Upper lobe of left lung (tissue), 6 donors: ENCODE results near the gene RECK. TPM values are rescaled to one million over a fixed set of nuclear protein-coding genes. Genes with fewer than 3 reads are reported as not detected.
A peak's percentile ranks its signal among the peaks of the same experiment; 100 is the strongest.

Experiments
- ATAC-seq, 2 donors: fragments of 200-7000 bp; cut with Tn5 transposase; one replicate each; pipeline ENCODE4 v1.9.1; 2022; ENCODE audit warnings: mild to moderate bottlenecking in 2 of 2, moderate library complexity in 2 of 2; ENCODE audit not compliant: low FRiP score in 2 of 2
- DNase-seq, 2 donors: peaks; one replicate each; pipeline ENCODE4 v3.0.0-alpha.2; 2019 to 2020
- H3K27ac ChIP-seq, 4 donors: fragments of 200-600 bp; sonication (generic); one replicate each; pipeline ENCODE4 v1.5.1; 2016 to 2019
- H3K27me3 ChIP-seq, 4 donors: fragments of 200-600 bp; sonication (generic); one replicate each; pipeline ENCODE4 v1.5.1; 2017 to 2019
- H3K36me3 ChIP-seq, 4 donors: fragments of 200-600 bp; sonication (generic); one replicate each; pipeline ENCODE4 v1.5.1; 2016 to 2019
- H3K4me1 ChIP-seq, 4 donors: fragments of 200-600 bp; sonication (generic); one replicate each; pipeline ENCODE4 v1.5.1; 2018 to 2019
- H3K4me3 ChIP-seq, 4 donors: fragments of 200-600 bp; sonication (generic); one replicate each; pipeline ENCODE4 v1.5.1; 2017 to 2019; ENCODE audit warnings: mild to moderate bottlenecking in 2 of 4, moderate library complexity in 1 of 4
- H3K9me3 ChIP-seq, 4 donors: fragments of 200-600 bp; sonication (generic); one replicate each; pipeline ENCODE4 v1.5.1; 2018 to 2019
- CTCF ChIP-seq, 6 experiments: fragments of 450-650 bp in 4 of 6; fragments of 200-600 bp in 2 of 6; sonication (generic) in 2 of 6; IDR thresholded peaks; one replicate each; pipeline ENCODE4 v1.5.1; 2016 to 2019; ENCODE audit warnings: antibody characterized with exemption in 6 of 6
- EP300 ChIP-seq, 4 donors: sonication (generic); formaldehyde crosslinking; IDR thresholded peaks; one replicate each; pipeline ENCODE4 v1.5.1; 2017; ENCODE audit warnings: antibody characterized with exemption in 4 of 4, control low read depth in 2 of 4
- POLR2A ChIP-seq, 4 donors: fragments of 450-650 bp; IDR thresholded peaks; one replicate each; pipeline ENCODE4 v1.5.1; 2016 to 2017; ENCODE audit warnings: antibody characterized with exemption in 4 of 4, mild to moderate bottlenecking in 2 of 4
- POLR2AphosphoS5 ChIP-seq, 2 donors: sonication (generic); formaldehyde crosslinking; IDR thresholded peaks; one replicate each; pipeline ENCODE4 v1.5.1; 2017; ENCODE audit warnings: antibody characterized with exemption in 2 of 2
- WGBS, 2 donors: methylation state at CpG; one replicate each; pipeline ENCODE4 v1.1.5; 2017 to 2018; 5-methylcytosine and 5-hydroxymethylcytosine counted together
- total RNA-seq, 6 donors: library from RNA; depleted of rRNA in 4 of 6; stranded (reverse); fragments of >200 nt in 4 of 6; gene quantifications; one replicate each; pipeline versions ENCODE4 v1.1.0 to v1.2.1, GENCODE V29; 2016 to 2021
- donor health status: DM: no; HTN: no; CAD: no; lungs with moderate emphysema.
- donor health status: DM: no; HTN: yes; CAD: no; lungs with severe emphysema.

The RECK gene
- total RNA-seq, 6 donors from 2014 or later: 8.4 to 17.6 (median 11.0) TPM

DNA sequence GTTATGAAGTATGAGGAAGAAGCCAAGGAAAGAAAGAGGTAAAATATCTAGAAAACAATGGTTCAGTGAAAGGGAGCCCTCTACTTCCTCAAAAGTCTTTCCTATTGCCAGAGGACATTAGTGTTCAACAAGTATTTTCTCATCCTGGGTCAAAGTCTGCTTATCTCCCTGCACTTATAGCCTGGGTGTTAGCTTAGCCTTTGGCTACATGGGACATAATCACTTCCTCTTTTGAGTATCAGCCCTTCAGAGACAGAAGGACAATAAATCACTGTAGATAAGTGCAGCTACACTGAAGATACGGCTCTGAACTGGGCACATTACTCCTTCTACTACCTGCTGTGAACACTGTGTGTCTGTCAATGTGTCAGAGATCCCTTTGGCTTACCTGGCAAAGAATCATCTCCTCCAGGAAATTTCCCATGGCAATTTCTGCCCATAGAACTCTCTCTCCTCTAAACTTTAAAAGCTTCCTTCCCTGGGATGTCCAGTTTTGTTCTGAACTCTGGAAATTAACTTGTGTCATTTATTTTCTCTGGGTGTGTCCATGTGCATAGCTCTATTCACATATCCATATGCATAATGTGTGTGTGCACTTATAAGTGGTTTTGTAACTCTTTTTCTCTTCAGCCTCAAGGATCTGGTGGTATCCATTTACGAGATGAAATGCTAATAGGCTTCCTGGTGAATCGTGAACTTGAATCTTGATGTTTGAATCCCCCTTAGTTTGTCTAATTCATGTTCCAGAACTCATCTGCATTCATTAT, 30.0 kb upstream of the RECK start:
- H3K4me3 ChIP-seq: no peak overlapping the region
- H3K9me3 ChIP-seq: no peaks in the 10 kb centered on the region
- no peaks in the 10 kb centered on the region for H3K27me3 ChIP-seq
- H3K4me1 ChIP-seq: peaks cover 0 to 5% (median 0%) of the 10 kb centered on the region in 4 donors
- no peaks in the 10 kb centered on the region for H3K36me3 ChIP-seq
- ATAC-seq: no peak
- no peak overlapping the region for H3K27ac ChIP-seq
- TF ChIP-seq CTCF (IDR thresholded peaks at IDR 0.05): no peak
- TF ChIP-seq EP300 (IDR thresholded peaks at IDR 0.05): no peak
- no peak for TF ChIP-seq POLR2A (IDR thresholded peaks at IDR 0.05)
- TF ChIP-seq POLR2AphosphoS5 (IDR thresholded peaks at IDR 0.05): no peak
- WGBS, 2 donors: 71 to 72% methylated on average over 3 of the region's 3 CpGs
- DNase-seq: no peak

GRCh38 chr9:36007316-36007708, 29.4 kb upstream of the RECK start:
- ATAC-seq (no peak), DNase-seq (no peak)
- no peaks in the 10 kb centered on the region for H3K9me3 ChIP-seq
- no peak overlapping the region for H3K4me3 ChIP-seq
- peaks cover 0 to 5% (median 0%) of the 10 kb centered on the region in 4 donors for H3K4me1 ChIP-seq
- TF ChIP-seq CTCF (IDR thresholded peaks at IDR 0.05) (no peak), EP300 (IDR thresholded peaks at IDR 0.05) (no peak), POLR2A (IDR thresholded peaks at IDR 0.05) (no peak), POLR2AphosphoS5 (IDR thresholded peaks at IDR 0.05) (no peak)
- WGBS, 2 donors: 75 to 76% methylated on average over 1 of the region's 1 CpG
- no peaks in the 10 kb centered on the region for H3K36me3 ChIP-seq
- H3K27me3 ChIP-seq: no peaks in the 10 kb centered on the region
- H3K27ac ChIP-seq: no peak overlapping the region

- Histone ChIP-seq H3K27me3 (no peaks in the 10 kb centered on the region), H3K27ac (no peak overlapping the region), H3K9me3 (no peaks in the 10 kb centered on the region), H3K4me1 (peaks cover 0 to 5% (median 0%) of the 10 kb centered on the region in 4 donors), H3K4me3 (no peak overlapping the region), H3K36me3 (no peaks in the 10 kb centered on the region)
- WGBS, 2 donors: 93 to 100% methylated on average over 2 of the region's 2 CpGs
- no peak for DNase-seq
- TF ChIP-seq CTCF (IDR thresholded peaks at IDR 0.05): no peak
- TF ChIP-seq EP300 (IDR thresholded peaks at IDR 0.05): no peak
- no peak for TF ChIP-seq POLR2A (IDR thresholded peaks at IDR 0.05)
- TF ChIP-seq POLR2AphosphoS5 (IDR thresholded peaks at IDR 0.05): no peak
- no peak for ATAC-seq
These were observed 28.9 kb upstream of the RECK start for GRCh38 chr9:36007852-36008251.

- ATAC-seq: peak; percentile 91 to 95
- peak in 1 of 2 donors; percentile 23 for DNase-seq
- Histone ChIP-seq H3K4me1 (peaks cover 0 to 5% (median 0%) of the 10 kb centered on the region in 4 donors), H3K4me3 (no peak overlapping the region), H3K27ac (no peak overlapping the region), H3K36me3 (no peaks in the 10 kb centered on the region), H3K9me3 (no peaks in the 10 kb centered on the region), H3K27me3 (no peaks in the 10 kb centered on the region)
- WGBS, 2 donors: 6 to 13% methylated on average over 10 to 11 of the region's 11 CpGs
- TF ChIP-seq POLR2A (IDR thresholded peaks at IDR 0.05): no peak
- TF ChIP-seq CTCF (IDR thresholded peaks at IDR 0.05): peak; percentile 55 to 98 (median 90)
- TF ChIP-seq EP300 (IDR thresholded peaks at IDR 0.05): no peak
- TF ChIP-seq POLR2AphosphoS5 (IDR thresholded peaks at IDR 0.05): no peak
These were observed 27.9 kb upstream of the RECK start for GRCh38 chr9:36008774-36009300.
